Measurements from ENCODE around the gene EIF2B2. TPM values are rescaled to one million over a fixed set of nuclear protein-coding genes. Genes with fewer than 3 reads are reported as not detected.
A peak's percentile ranks its signal among the peaks of the same experiment; 100 is the strongest.

The EIF2B2 gene
- total and polyA plus RNA-seq, 9 of the 15 experiments (the other 6 are each of a cell fraction or from before 2014, with no cell fraction given), result 10.6 to 94.1 (median 38.9) TPM

DNA sequence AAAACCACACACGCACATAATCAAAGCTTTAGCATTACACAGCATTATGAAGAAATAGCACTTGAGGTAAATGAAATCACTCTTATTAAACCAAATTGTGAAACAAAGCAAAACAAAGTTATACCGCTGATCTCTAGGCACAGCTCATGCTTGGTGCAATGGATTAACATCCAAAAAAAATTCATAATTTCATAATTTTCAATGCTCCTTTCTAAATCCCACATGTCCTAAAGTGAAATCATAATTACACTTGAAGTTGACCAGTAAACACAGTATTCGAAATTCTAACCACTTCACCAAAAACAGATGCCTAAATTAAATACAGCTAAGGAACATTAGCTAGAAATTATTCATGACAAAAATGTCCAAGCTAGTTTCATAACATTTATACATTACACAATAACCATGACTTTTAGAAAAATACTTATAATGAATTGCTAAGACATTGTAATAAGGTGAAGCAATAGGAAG is 47.0 kb downstream of the EIF2B2 start:
- intact Hi-C loops (cut with micrococcal nuclease) (no loop called here), in situ Hi-C loops (cut with MboI) (no loop called here)
- FAIRE-seq, result peak; percentile 56
- TF ChIP-seq CEBPB (tag; IDR thresholded peaks at IDR 0.05) (peak; percentile 79), CEBPG (CRISPR knock-in tag; IDR thresholded peaks at IDR 0.05) (no peak), CEBPG (tag; conservative IDR thresholded peaks at IDR 0.05 in 1 of 2, IDR thresholded peaks at IDR 0.05 in 1 of 2) (peak; percentile 27 to 55; a peak in 2 of 4 replicates), ZBTB9 (CRISPR knock-in tag; IDR thresholded peaks at IDR 0.05) (no peak), ZNF324 (CRISPR knock-in tag; IDR thresholded peaks at IDR 0.05) (no peak), SLC30A9 (CRISPR knock-in tag; IDR thresholded peaks at IDR 0.05) (no peak), ETV1 (tag; conservative IDR thresholded peaks at IDR 0.05; ENCODE audit: low read depth) (no peak), MTF1 (CRISPR knock-in tag; IDR thresholded peaks at IDR 0.05; ENCODE audit: borderline replicate concordance) (no peak)
- TF ChIP-seq, protein P1, sequence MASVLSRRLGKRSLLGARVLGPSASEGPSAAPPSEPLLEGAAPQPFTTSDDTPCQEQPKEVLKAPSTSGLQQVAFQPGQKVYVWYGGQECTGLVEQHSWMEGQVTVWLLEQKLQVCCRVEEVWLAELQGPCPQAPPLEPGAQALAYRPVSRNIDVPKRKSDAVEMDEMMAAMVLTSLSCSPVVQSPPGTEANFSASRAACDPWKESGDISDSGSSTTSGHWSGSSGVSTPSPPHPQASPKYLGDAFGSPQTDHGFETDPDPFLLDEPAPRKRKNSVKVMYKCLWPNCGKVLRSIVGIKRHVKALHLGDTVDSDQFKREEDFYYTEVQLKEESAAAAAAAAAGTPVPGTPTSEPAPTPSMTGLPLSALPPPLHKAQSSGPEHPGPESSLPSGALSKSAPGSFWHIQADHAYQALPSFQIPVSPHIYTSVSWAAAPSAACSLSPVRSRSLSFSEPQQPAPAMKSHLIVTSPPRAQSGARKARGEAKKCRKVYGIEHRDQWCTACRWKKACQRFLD (CRISPR knock-in tag; IDR thresholded peaks at IDR 0.05), result no peak
- peaks cover 25% of the 10 kb centered on the region for H3K79me2 ChIP-seq (ENCODE audit: control insufficient read depth, insufficient read depth, low read length)
- no peak for ATAC-seq
- H3K4me3 ChIP-seq, result no peak overlapping the region
- no peaks in the 10 kb centered on the region for H3K9me3 ChIP-seq (replicated peaks; ENCODE audit: control insufficient read depth, insufficient read depth, low read depth, low read length)
- H3K9me1 ChIP-seq (ENCODE audit: control insufficient read depth, insufficient read depth, low read length), result no peaks in the 10 kb centered on the region
- no peaks in the 10 kb centered on the region for H4K20me1 ChIP-seq (replicated peaks; ENCODE audit: control insufficient read depth, insufficient read depth, low read length)
- no peaks in the 10 kb centered on the region for H3K27me3 ChIP-seq (ENCODE audit: control insufficient read depth in 2 of 2, insufficient read depth in 2 of 2, low read length in 2 of 2)
- no peak overlapping the region for H3K27ac ChIP-seq (ENCODE audit: extremely low read depth, low read depth, low read length)
- H3K4me1 ChIP-seq (replicated peaks in 1 of 2; ENCODE audit: control insufficient read depth in 2 of 2, insufficient read depth in 2 of 2, low read length in 2 of 2), result peaks cover 6 to 9% of the 10 kb centered on the region in 2 experiments; a peak in 4 of 5 replicates
- H2AFZ ChIP-seq (ENCODE audit: low read depth, low read length), result no peak overlapping the region
- BruUV-seq (replicated peaks), result no TSS peak
- no peak overlapping the region for H3K9ac ChIP-seq (ENCODE audit: insufficient read depth in 1 of 2, low read depth in 2 of 2, low read length in 2 of 2)
- H3K4me2 ChIP-seq (ENCODE audit: insufficient read depth, low read length), result no peak overlapping the region
- CTCF ChIA-PET (ENCODE audit: low intra/inter-chr PET ratio), result no interaction called here
- H3K36me3 ChIP-seq (ENCODE audit: control insufficient read depth, insufficient read depth, low read length), result peaks cover 9% of the 10 kb centered on the region; the same call in 2 of the 3 replicates
- POLR2A ChIA-PET, result interaction anchor here (1.1 kb wide), 1 partner anchor 81 kb away, joined by 3 read pairs; no protein-coding TSS in a partner anchor
- 69% methylated on average over 3 of the region's 3 CpGs for WGBS (ENCODE audit: insufficient coverage, low coverage, missing lambda C conversion rate)
- no peak for DNase-seq (ENCODE audit: extremely low read depth in 1 of 4, low spot score in 3 of 4)
